ENCODE data around the gene IRF2BP1.

DNA sequence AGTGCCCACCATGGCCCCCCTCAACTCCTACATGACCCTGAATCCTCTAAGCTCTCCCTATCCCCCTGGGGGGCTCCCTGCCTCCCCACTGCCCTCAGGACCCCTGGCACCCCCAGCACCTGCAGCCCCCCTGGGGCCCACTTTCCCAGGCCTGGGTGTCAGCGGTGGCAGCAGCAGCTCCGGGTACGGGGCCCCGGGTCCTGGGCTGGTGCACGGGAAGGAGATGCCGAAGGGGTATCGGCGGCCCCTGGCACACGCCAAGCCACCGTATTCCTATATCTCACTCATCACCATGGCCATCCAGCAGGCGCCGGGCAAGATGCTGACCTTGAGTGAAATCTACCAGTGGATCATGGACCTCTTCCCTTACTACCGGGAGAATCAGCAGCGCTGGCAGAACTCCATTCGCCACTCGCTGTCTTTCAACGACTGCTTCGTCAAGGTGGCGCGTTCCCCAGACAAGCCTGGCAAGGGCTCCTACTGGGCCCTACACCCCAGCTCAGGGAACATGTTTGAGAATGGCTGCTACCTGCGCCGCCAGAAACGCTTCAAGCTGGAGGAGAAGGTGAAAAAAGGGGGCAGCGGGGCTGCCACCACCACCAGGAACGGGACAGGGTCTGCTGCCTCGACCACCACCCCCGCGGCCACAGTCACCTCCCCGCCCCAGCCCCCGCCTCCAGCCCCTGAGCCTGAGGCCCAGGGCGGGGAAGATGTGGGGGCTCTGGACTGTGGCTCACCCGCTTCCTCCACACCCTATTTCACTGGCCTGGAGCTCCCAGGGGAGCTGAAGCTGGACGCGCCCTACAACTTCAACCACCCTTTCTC is 13.6 kb downstream of the IRF2BP1 start:
- TF ChIP-seq POLR2AphosphoS5 (IDR thresholded peaks at IDR 0.05) (no peak), POLR2A (IDR thresholded peaks at IDR 0.05) (no peak)
- TF ChIP-seq, protein P1, sequence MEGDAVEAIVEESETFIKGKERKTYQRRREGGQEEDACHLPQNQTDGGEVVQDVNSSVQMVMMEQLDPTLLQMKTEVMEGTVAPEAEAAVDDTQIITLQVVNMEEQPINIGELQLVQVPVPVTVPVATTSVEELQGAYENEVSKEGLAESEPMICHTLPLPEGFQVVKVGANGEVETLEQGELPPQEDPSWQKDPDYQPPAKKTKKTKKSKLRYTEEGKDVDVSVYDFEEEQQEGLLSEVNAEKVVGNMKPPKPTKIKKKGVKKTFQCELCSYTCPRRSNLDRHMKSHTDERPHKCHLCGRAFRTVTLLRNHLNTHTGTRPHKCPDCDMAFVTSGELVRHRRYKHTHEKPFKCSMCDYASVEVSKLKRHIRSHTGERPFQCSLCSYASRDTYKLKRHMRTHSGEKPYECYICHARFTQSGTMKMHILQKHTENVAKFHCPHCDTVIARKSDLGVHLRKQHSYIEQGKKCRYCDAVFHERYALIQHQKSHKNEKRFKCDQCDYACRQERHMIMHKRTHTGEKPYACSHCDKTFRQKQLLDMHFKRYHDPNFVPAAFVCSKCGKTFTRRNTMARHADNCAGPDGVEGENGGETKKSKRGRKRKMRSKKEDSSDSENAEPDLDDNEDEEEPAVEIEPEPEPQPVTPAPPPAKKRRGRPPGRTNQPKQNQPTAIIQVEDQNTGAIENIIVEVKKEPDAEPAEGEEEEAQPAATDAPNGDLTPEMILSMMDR (IDR thresholded peaks at IDR 0.05 in 8 of 11, conservative IDR thresholded peaks at IDR 0.05 in 3 of 11): no peak

All from spleen (tissue), 7 donors.